ENCODE results near the gene CYS1.
"Not testable (repeated sequence)": the region's sequence is repeated elsewhere in the genome, so short reads cannot be mapped to it uniquely, and the experiment has no call there.

Gene CYS1

GRCh38 chr2:10094271-10094814 is 14.1 kb upstream of the CYS1 start:
- ATAC-seq (ENCODE audit: insufficient read depth, low read depth) (no peak), DNase-seq (no peak)
- Histone ChIP-seq H4K20me1 (ENCODE audit: insufficient read depth, low read length) (no peaks in the 10 kb centered on the region), H3K9me3 (ENCODE audit: insufficient read depth, low read length, severe bottlenecking) (no peaks in the 10 kb centered on the region), H3K79me2 (ENCODE audit: insufficient read depth, low read length) (no peaks in the 10 kb centered on the region), H2AFZ (ENCODE audit: low read depth, low read length) (no peak overlapping the region), H3K4me2 (ENCODE audit: insufficient read depth, low read length) (no peak overlapping the region), H3K9ac (ENCODE audit: low read depth, low read length) (no peak overlapping the region), H3K36me3 (ENCODE audit: insufficient read depth, low read length) (no peaks in the 10 kb centered on the region), H3K27me3 (ENCODE audit: insufficient read depth, low read length, poor library complexity) (no peaks in the 10 kb centered on the region), H3K27ac (ENCODE audit: low read length) (no peak overlapping the region), H3K4me3 (ENCODE audit: low read depth in 1 of 2, low read length in 2 of 2) (no peak overlapping the region), H3K4me1 (ENCODE audit: insufficient read depth, low read length) (no peaks in the 10 kb centered on the region)
- no peak for TF ChIP-seq CTCF (IDR thresholded peaks at IDR 0.05; ENCODE audit: borderline replicate concordance, extremely low read depth, low read length, poor library complexity, severe bottlenecking)

GRCh38 chr2:10091889-10092244 is 11.7 kb upstream of the CYS1 start:
- ATAC-seq (ENCODE audit: insufficient read depth, low read depth); H3K4me3 ChIP-seq (ENCODE audit: low read depth in 1 of 2, low read length in 2 of 2): not testable (repeated sequence)

GRCh38 chr2:10091182-10091888 is 11.1 kb upstream of the CYS1 start:
- TF ChIP-seq CTCF (IDR thresholded peaks at IDR 0.05; ENCODE audit: borderline replicate concordance, extremely low read depth, low read length, poor library complexity, severe bottlenecking) (no peak), EZH2 (IDR thresholded peaks at IDR 0.05; ENCODE audit: borderline replicate concordance, low read depth, low read length, severe bottlenecking) (no peak)
- Histone ChIP-seq H3K4me3 (ENCODE audit: low read depth in 1 of 2, low read length in 2 of 2) (no peak overlapping the region), H2AFZ (ENCODE audit: low read depth, low read length) (no peak overlapping the region), H3K9me3 (ENCODE audit: insufficient read depth, low read length, severe bottlenecking) (no peaks in the 10 kb centered on the region), H3K4me1 (ENCODE audit: insufficient read depth, low read length) (no peaks in the 10 kb centered on the region), H3K36me3 (ENCODE audit: insufficient read depth, low read length) (no peaks in the 10 kb centered on the region), H3K4me2 (ENCODE audit: insufficient read depth, low read length) (no peak overlapping the region), H4K20me1 (ENCODE audit: insufficient read depth, low read length) (no peaks in the 10 kb centered on the region), H3K27ac (ENCODE audit: low read length) (no peak overlapping the region), H3K79me2 (ENCODE audit: insufficient read depth, low read length) (no peaks in the 10 kb centered on the region), H3K9ac (ENCODE audit: low read depth, low read length) (no peak overlapping the region), H3K27me3 (ENCODE audit: insufficient read depth, low read length, poor library complexity) (no peaks in the 10 kb centered on the region)
- DNase-seq (no peak), ATAC-seq (ENCODE audit: insufficient read depth, low read depth) (no peak)

More at GRCh38 chr2:10091889-10092244, 11.7 kb upstream of the CYS1 start:
- H3K36me3 ChIP-seq (ENCODE audit: insufficient read depth, low read length); H4K20me1 ChIP-seq (ENCODE audit: insufficient read depth, low read length); H3K79me2 ChIP-seq (ENCODE audit: insufficient read depth, low read length); DNase-seq; H3K4me2 ChIP-seq (ENCODE audit: insufficient read depth, low read length); H3K27me3 ChIP-seq (ENCODE audit: insufficient read depth, low read length, poor library complexity); H3K9ac ChIP-seq (ENCODE audit: low read depth, low read length); H2AFZ ChIP-seq (ENCODE audit: low read depth, low read length); H3K27ac ChIP-seq (ENCODE audit: low read length); H3K9me3 ChIP-seq (ENCODE audit: insufficient read depth, low read length, severe bottlenecking); H3K4me1 ChIP-seq (ENCODE audit: insufficient read depth, low read length): not testable (repeated sequence)

- ATAC-seq (ENCODE audit: insufficient read depth, low read depth) (no peak), DNase-seq (no peak)
- Histone ChIP-seq H3K9ac (ENCODE audit: low read depth, low read length) (no peak overlapping the region), H3K79me2 (ENCODE audit: insufficient read depth, low read length) (no peaks in the 10 kb centered on the region), H4K20me1 (ENCODE audit: insufficient read depth, low read length) (no peaks in the 10 kb centered on the region), H3K9me3 (ENCODE audit: insufficient read depth, low read length, severe bottlenecking) (no peaks in the 10 kb centered on the region), H3K4me1 (ENCODE audit: insufficient read depth, low read length) (no peaks in the 10 kb centered on the region), H3K27me3 (ENCODE audit: insufficient read depth, low read length, poor library complexity) (no peaks in the 10 kb centered on the region), H3K27ac (ENCODE audit: low read length) (no peak overlapping the region), H3K36me3 (ENCODE audit: insufficient read depth, low read length) (no peaks in the 10 kb centered on the region), H3K4me2 (ENCODE audit: insufficient read depth, low read length) (no peak overlapping the region), H2AFZ (ENCODE audit: low read depth, low read length) (no peak overlapping the region), H3K4me3 (ENCODE audit: low read depth in 1 of 2, low read length in 2 of 2) (no peak overlapping the region)
- no peak for TF ChIP-seq CTCF (IDR thresholded peaks at IDR 0.05; ENCODE audit: borderline replicate concordance, extremely low read depth, low read length, poor library complexity, severe bottlenecking)
- TF ChIP-seq EZH2 (IDR thresholded peaks at IDR 0.05; ENCODE audit: borderline replicate concordance, low read depth, low read length, severe bottlenecking), result no peak
These were observed 9.5 kb upstream of the CYS1 start for GRCh38 chr2:10089565-10090190.

Data from DND-41 (cell line).